Muscle layer of colon (tissue), 2 donors: ENCODE results near the gene CUTA.

Source experiments
- H3K27ac ChIP-seq: one replicate; pipeline ENCODE4 v1.7.0; 2013; ENCODE audit warnings: low read depth, mild to moderate bottlenecking, low read length, moderate library complexity
- H3K27me3 ChIP-seq, 2 donors: one replicate each; pipeline ENCODE4 v1.7.0; 2013; ENCODE audit warnings: low read length in 2 of 2, mild to moderate bottlenecking in 2 of 2; ENCODE audit not compliant: insufficient read depth in 2 of 2, control insufficient read depth in 1 of 2
- H3K36me3 ChIP-seq: one replicate; pipeline ENCODE4 v1.7.0; 2013; ENCODE audit warnings: mild to moderate bottlenecking, low read length; ENCODE audit not compliant: insufficient read depth
- H3K4me1 ChIP-seq: one replicate; pipeline ENCODE4 v1.7.0; 2013; ENCODE audit warnings: mild to moderate bottlenecking, low read length; ENCODE audit not compliant: insufficient read depth
- H3K4me3 ChIP-seq, 2 donors: one replicate each; pipeline ENCODE4 v1.7.0; 2013; ENCODE audit warnings: low read length in 2 of 2, low read depth in 1 of 2, mild to moderate bottlenecking in 1 of 2, moderate library complexity in 1 of 2
- H3K9ac ChIP-seq: one replicate; pipeline ENCODE4 v1.7.0; 2013; ENCODE audit warnings: low read length
- H3K9me3 ChIP-seq: one replicate; pipeline ENCODE4 v1.7.0; 2013; ENCODE audit warnings: mild to moderate bottlenecking, low read length
- donor health status: abdominal sarcoma.
- donor health status: Adenocarcinoma of cecum.

The CUTA gene

DNA sequence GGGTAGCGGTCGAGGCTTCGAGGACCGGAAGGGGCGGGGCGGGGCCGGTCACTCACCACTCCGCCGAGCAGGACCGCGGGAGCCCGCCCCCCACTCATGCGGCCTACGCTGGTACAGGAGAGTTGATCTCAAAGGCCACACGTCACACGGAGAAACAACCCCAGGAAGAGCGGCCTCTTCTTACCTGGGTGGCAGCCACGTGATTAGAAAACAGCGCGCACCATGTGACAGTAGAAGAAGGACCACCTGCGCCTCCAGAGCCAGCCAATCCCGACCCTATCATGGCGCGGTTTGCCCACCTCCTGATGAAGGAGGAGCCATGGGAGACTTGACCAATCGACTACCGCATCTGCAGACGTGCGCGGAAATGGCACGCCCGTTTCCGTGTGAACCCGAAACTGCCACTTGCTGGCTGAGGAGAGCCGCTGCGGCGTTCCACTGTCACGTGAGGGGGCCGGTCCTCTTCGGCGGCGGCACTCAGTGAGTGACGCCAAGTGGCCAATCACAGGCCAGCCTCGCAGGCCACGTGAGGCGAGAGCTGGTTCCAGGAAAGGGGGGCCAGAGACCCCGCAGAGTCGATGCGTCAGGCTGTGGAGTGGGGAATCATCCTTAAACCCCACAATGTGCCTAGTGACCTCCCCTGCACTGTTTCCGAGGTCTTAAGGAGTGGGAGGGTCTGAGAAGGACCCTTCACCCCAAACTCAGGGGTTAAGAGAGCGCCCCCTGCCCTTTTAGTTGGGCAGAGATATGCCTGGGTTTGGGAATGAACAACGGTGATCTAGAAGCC, at the start of gene CUTA:
Gene CUTA, minus strand, starts transcription at position 205 of the 787 bp plus-strand sequence. Its CDS starts 107 bp downstream, at position 98.
- peak within 1 kb of the TSS; percentile 72 for H3K9ac ChIP-seq
- H3K9me3 ChIP-seq: no peaks in the 10 kb centered on the region
- H3K36me3 ChIP-seq: peaks cover 33% of the 10 kb centered on the region
- H3K27me3 ChIP-seq: no peaks in the 10 kb centered on the region
- peak within 1 kb of the TSS; percentile 100 for H3K27ac ChIP-seq
- H3K4me1 ChIP-seq: peaks cover 44% of the 10 kb centered on the region
- H3K4me3 ChIP-seq: peak within 1 kb of the TSS; percentile 77 to 79

GRCh38 chr6:33467091-33467490, 49.2 kb upstream of the CUTA start:
- no peaks in the 10 kb centered on the region for H3K9me3 ChIP-seq
- H3K27ac ChIP-seq: no peak overlapping the region
- H3K4me3 ChIP-seq: no peak overlapping the region
- H3K27me3 ChIP-seq: no peaks in the 10 kb centered on the region
- H3K9ac ChIP-seq: no peak overlapping the region
- H3K36me3 ChIP-seq: no peaks in the 10 kb centered on the region
- no peaks in the 10 kb centered on the region for H3K4me1 ChIP-seq

DNA sequence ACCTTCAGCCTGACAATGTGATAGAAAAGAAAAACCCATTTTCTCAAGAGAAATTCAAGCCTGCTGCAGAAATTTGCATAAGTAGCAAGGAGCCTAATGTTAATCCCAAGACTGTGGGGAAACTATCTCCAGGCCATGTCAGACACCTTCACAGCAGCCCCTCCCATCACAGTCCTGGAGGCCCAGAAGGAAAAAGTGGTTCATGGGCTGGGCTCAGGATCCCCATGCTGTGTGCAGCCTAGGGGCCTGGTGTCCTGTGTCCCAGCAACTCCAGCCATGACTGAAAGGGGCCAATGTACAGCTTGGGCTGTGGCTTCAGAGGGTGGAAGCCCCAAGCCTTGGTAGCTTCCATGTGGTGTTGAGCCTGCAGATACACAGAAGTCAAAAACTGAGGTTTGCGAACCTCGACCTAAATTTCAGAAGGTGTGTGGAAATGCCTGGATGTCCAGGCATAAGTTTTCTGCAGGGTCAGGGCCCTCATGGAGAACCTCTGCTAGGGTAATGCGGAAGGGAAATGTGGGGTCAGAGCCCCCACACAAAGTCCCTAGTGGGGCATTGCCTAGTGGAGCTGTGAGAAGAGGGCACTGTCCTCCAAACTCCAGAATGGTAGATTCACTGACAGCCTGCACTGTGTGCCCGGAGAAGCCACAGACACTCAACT, 48.3 kb upstream of the CUTA start:
- H3K4me1 ChIP-seq: no peaks in the 10 kb centered on the region
- H3K27me3 ChIP-seq: no peaks in the 10 kb centered on the region
- H3K27ac ChIP-seq: no peak overlapping the region
- no peaks in the 10 kb centered on the region for H3K36me3 ChIP-seq
- H3K9me3 ChIP-seq: no peaks in the 10 kb centered on the region
- H3K9ac ChIP-seq: no peak overlapping the region
- no peak overlapping the region for H3K4me3 ChIP-seq

- Histone ChIP-seq H3K27me3 (no peaks in the 10 kb centered on the region), H3K9ac (no peak overlapping the region), H3K27ac (no peak overlapping the region), H3K4me3 (no peak overlapping the region), H3K9me3 (no peaks in the 10 kb centered on the region), H3K36me3 (peaks cover 13% of the 10 kb centered on the region), H3K4me1 (peaks cover 13% of the 10 kb centered on the region)
These were observed 41.3 kb upstream of the CUTA start for GRCh38 chr6:33459226-33459625.

GRCh38 chr6:33458676-33459075, 40.8 kb upstream of the CUTA start:
- peaks cover 13% of the 10 kb centered on the region for H3K4me1 ChIP-seq
- H3K36me3 ChIP-seq: peaks cover 13% of the 10 kb centered on the region
- no peaks in the 10 kb centered on the region for H3K9me3 ChIP-seq
- no peak overlapping the region for H3K4me3 ChIP-seq
- H3K9ac ChIP-seq: no peak overlapping the region
- H3K27ac ChIP-seq: no peak overlapping the region
- no peaks in the 10 kb centered on the region for H3K27me3 ChIP-seq

- H3K27ac ChIP-seq: no peak overlapping the region
- H3K36me3 ChIP-seq: peaks cover 13% of the 10 kb centered on the region
- no peak overlapping the region for H3K4me3 ChIP-seq
- no peaks in the 10 kb centered on the region for H3K9me3 ChIP-seq
- H3K4me1 ChIP-seq: peaks cover 13% of the 10 kb centered on the region
- H3K27me3 ChIP-seq: no peaks in the 10 kb centered on the region
- H3K9ac ChIP-seq: no peak overlapping the region
These were observed 38.2 kb upstream of the CUTA start for GRCh38 chr6:33456156-33456555.

DNA sequence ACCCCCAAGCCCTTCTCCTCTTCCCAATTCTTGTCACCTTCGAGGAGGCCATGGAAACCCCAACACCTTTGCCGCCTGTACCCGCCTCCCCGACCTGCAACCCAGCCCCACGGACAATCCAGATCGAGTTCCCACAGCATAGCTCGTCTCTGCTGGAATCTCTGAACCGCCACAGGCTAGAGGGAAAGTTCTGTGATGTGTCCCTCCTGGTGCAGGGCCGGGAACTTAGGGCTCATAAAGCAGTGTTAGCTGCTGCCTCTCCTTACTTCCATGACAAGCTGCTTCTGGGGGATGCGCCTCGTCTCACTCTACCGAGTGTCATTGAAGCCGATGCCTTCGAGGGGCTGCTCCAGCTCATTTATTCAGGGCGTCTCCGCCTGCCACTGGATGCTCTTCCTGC, 37.1 kb upstream of the CUTA start:
- H3K4me3 ChIP-seq: peak overlapping the region; percentile 62 to 94
- peaks cover 13% of the 10 kb centered on the region for H3K4me1 ChIP-seq
- H3K27me3 ChIP-seq: no peaks in the 10 kb centered on the region
- H3K9me3 ChIP-seq: no peaks in the 10 kb centered on the region
- peak overlapping the region; percentile 68 for H3K9ac ChIP-seq
- no peak overlapping the region for H3K27ac ChIP-seq
- peaks cover 13% of the 10 kb centered on the region for H3K36me3 ChIP-seq

DNA sequence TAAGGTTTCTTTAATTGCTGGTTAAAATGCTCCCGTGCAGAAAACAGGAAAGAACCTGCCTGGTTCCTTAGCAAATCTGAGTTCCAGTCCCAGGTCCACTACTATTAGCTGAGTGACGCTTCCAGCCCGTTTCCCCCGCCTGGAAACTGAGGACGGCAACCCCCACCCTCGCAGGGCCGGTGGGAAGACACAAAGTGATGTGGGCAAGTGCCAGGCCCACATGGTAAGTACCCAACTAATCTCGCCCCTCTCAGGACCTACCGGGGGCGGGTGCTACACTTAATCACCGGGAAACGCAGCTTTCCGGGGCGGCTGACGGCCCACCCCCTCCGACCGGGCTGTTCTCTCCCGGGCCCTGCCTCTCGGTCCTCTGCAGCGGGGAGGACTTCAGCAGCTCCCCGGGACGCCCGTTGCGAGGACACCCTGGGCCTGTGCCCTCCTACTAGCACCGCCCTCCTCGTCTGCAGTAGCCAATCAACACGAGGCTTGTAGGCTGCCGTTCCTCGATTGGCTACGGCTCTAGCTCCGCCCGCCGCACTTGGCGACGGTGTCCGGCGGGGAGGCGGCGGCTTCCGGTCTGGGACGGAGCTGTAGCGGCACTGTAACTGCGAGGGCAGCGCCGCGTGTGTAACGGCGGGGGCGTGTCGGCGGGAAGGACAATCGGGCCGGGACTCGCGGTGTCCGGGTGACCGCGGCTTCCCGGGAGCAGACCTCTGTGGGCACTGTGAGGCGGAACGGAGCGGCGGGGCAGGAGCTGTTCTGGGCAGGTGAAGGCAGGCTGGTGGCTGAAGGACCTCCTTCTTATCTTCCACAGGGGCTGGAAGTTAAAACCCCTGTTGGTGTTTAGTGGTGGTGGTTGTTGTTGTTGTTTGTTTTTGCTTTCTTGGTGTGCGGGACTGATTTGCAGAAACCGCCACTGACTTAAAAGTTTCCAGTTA, 36.4 kb upstream of the CUTA start, which contains the start of gene ZBTB9:
Gene ZBTB9, plus strand, starts transcription at position 568 of the 938 bp plus-strand sequence. CDS start 525 bp downstream, outside the sequence.
- peak within 1 kb of the TSS; percentile 81 for H3K9ac ChIP-seq
- H3K4me1 ChIP-seq: peaks cover 13% of the 10 kb centered on the region
- peak within 1 kb of the TSS; percentile 62 to 94 for H3K4me3 ChIP-seq
- no peaks in the 10 kb centered on the region for H3K27me3 ChIP-seq
- peak within 1 kb of the TSS; percentile 92 for H3K27ac ChIP-seq
- H3K9me3 ChIP-seq: no peaks in the 10 kb centered on the region
- peaks cover 13% of the 10 kb centered on the region for H3K36me3 ChIP-seq

- Histone ChIP-seq H3K9ac (peak overlapping the region; percentile 81), H3K27me3 (no peaks in the 10 kb centered on the region), H3K4me1 (peaks cover 13% of the 10 kb centered on the region), H3K9me3 (no peaks in the 10 kb centered on the region), H3K36me3 (peaks cover 21% of the 10 kb centered on the region), H3K4me3 (peak overlapping the region; percentile 62 to 94), H3K27ac (peak overlapping the region; percentile 92)
These were observed 35.6 kb upstream of the CUTA start for GRCh38 chr6:33453393-33454008.

GRCh38 chr6:33452496-33452895, 34.6 kb upstream of the CUTA start:
- H3K36me3 ChIP-seq: peaks cover 31% of the 10 kb centered on the region
- no peaks in the 10 kb centered on the region for H3K9me3 ChIP-seq
- peaks cover 13% of the 10 kb centered on the region for H3K4me1 ChIP-seq
- no peak overlapping the region for H3K9ac ChIP-seq
- no peak overlapping the region for H3K27ac ChIP-seq
- H3K4me3 ChIP-seq: no peak overlapping the region
- H3K27me3 ChIP-seq: no peaks in the 10 kb centered on the region
